ENCODE measurements around the gene AP2A2.

The AP2A2 gene

DNA sequence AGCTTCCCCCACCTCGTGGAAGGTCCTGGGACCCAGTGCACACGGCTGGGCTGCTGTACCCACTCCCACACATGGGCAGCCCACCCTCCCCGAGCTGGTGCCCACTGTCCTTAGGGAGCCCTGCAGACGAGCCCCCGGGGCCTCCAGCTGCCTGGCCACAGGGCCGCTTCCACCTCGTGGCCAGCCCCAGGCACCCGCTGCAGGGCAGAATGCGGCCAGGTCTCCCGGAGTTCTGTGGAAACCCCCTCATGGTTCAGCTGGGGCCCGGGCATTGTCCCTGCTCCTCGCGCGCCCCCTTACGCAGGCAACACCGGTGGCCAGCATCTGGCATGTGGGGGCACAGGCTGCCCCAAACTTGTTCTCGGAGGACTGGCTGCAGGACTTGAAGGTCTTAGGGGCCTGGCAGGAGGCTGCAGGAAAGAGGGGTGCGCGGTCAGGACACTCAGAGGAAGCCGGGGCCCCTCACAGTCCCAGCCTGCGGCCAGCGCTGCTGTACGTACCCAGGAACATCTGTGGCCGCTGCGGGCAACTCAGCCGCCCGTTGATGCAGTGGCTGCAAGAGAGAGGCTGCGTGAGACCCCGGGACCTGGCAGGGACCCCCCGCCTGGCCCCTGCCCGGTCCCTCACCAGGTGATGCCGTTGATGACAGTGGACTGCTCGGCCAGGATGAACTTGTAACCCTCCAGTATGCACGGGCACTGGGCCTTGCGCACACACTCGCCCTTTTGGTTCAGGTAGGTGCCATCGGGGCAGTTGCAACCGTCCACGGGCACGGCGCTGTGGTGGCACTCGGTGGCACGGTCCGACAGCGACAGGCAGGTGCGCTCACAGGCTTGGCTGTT is 101.2 kb downstream of the AP2A2 start:
- peak in 1 of 58 donors; percentile 41 for DNase-seq

DNA sequence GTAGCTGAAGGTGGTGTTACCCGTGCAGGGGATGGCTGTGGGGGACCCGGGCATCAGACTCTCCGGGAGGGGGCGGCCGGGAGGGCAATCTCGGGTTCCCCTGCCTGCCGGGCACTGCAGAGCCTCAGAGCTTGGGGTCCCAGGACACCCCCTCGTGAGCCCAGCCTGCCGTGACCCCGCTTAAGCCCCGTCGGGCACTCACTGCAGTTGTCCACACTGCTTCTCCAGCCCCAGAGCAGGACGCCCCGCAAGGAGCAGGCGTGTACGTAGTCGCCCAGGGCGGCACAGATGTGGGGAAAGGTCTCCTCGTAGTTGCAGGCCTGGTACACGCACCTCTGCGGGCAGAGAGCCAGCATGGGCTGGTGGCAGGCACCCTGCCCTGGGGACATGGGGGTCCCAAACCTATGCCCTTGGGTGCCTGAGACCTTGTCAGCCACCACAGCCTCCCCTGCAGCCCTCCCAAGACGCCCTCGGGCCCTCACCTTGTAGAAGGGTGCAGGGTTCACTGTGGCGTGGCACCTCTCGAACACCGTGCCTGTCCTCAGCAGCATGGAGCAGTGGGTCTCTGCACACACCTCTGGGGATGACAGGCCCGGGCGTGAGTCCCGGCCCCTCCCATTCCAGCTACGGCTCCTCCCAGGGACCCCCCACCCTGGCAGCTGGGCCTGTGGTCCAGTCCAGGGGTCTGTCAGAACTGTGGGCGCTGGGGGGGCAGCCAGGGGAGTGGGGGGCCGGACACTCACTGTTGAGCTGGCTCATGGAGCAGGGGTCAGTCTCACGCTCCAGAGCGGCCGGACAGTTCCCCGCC is 102.0 kb downstream of the AP2A2 start:
- no peak for DNase-seq

DNA sequence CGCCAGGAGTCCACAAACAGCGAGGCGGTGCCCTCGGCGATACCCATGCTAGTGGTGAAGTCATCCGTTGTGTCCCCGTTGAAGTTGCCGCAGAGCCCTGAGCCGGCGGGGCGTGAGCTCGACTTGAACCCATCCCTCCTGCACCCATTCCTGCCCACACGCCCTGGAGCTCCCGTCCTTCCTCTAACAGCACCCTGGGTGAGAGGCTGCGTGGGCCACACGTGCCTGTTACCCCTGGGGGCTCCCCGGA is 102.5 kb downstream of the AP2A2 start:
- no peak for DNase-seq

- no peak for DNase-seq
Measured at GRCh38 chr11:1028616-1029015, 102.9 kb downstream of the AP2A2 start.

DNA sequence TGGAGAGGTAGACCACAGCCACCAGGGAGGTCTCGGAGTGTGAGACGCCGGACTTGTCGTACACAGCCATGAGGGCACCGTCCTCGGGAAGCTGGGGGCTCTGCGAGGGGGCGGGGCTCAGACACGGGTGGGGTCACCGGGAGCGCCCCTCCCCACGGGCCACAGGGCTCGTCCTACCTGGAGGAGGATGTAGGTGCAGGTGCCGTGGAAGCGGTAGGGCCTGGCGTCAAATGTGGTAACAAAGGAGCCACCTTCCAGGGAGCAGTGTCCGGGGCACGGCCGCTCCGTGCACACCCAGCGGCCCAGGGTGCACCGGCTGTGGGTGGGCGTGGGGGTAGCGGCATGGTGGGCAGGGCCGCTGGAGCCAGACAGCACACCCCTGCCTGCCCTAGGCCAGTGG is 103.4 kb downstream of the AP2A2 start:
- DNase-seq = no peak

- DNase-seq = no peak
Measured at GRCh38 chr11:1029654-1030053, 104.0 kb downstream of the AP2A2 start.

DNA sequence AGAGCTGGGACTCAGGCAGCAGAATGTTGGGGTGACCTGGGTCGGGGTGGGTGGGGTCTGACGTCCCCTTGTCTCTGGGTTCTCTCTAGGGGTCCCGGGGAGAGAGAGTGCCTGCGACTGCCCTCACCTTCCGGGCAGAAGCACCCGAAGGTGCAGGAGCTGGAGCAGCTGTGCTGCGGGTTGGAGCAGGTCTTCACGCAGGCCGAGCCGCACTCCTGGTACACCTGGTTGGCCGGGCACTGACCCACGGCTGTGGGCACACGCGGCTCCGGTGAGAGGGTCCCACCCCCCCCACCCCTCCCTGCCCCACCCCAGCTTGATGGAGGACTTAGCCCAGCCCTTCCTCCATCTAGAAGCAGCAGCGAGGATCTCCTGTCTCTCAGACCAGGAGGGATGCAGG is 104.4 kb downstream of the AP2A2 start:
- DNase-seq = no peak

DNA sequence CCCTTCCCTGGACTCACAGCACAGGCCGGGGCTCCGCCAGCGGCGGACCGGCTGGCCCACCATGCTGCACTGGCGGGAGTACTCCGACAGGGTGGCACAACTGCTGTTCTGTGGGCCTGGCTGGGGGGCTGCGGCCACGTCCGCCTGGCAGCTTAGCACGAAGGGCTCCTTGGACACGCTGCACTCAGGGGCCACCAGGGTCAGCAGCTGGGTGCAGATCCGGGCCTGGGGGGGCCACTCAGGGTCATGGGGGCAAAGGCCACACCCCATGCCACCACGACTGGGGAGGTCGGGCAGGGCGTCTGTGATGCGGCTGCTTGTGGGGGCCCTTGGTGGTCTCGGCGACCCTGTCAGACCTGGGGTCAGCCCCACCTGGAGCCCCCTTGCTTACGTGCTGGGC is 104.9 kb downstream of the AP2A2 start:
- no peak for DNase-seq

- DNase-seq = no peak
Measured at GRCh38 chr11:1031121-1031899, 105.6 kb downstream of the AP2A2 start.

GRCh38 chr11:1032310-1032891 is 106.7 kb downstream of the AP2A2 start:
- no peak for DNase-seq

- no peak for DNase-seq
Measured at GRCh38 chr11:1033016-1033798, 107.5 kb downstream of the AP2A2 start.

DNA sequence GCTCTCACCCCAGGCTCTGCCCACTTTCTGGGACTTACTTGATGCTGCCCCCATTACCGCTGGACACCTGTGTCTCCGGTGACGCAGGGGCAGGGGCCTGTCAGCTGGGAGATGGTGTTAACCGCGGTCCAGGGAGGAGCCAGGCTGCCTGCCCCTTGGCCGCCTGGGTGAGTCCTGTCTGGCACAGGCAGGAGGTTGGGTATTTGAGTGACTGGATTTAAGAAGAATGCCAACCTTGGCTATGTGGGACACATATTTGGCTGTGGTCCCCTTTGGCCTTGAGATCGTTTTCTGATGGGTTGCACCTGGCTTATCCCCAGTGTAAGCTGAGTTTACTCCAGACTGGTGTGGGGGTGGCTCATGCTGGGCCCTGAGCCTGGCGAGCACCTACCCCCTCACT is 108.3 kb downstream of the AP2A2 start:
- no peak for DNase-seq

- DNase-seq = no peak
Measured at GRCh38 chr11:1034456-1035295, 109.0 kb downstream of the AP2A2 start.

GRCh38 chr11:1035577-1036283 is 110.1 kb downstream of the AP2A2 start:
- no peak for DNase-seq

- no peak for DNase-seq
Measured at GRCh38 chr11:1036303-1036923, 110.7 kb downstream of the AP2A2 start, which contains the start of gene MUC6. MUC6 (minus strand) TSS chr11:1036718; CDS start chr11:1036655, 63 bp downstream.

DNA sequence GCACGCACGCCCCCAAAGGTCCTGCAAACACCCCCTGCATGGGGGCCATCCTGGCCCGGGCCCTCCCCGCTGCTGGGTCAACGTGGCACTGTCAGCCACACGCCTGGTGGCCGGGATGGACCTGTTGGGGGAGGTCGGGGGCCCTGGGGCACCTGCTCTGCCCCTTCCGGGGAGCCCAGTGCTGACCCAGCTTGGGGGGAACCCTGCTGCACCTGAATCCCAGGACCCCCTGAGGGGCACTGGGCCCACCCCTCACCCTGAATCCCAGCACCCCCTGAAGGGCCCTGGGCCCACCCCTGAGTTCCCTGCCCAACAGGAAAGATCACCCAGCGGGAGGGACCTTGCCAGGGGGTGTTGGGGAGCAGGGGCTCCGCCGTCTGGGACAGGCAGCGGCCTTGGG is 111.3 kb downstream of the AP2A2 start:
- no peak for DNase-seq

GRCh38 chr11:1037506-1038055 is 111.9 kb downstream of the AP2A2 start:
- no peak for DNase-seq

GRCh38 chr11:1038361-1038760 is 112.7 kb downstream of the AP2A2 start:
- no peak for DNase-seq

Data from anterior cingulate cortex (tissue), 58 donors.